GM12801 (cell line): Measurements from ENCODE around the gene ADCYAP1.
A peak's percentile ranks its signal among the peaks of the same experiment; 100 is the strongest.

Experiments
- TF ChIP-seq, protein P1 (sequence below): IDR thresholded peaks from one replicate; pipeline ENCODE4 v1.5.1; 2011; ENCODE audit warnings: control low read depth; ENCODE audit not compliant: insufficient read length; ENCODE audit errors: extremely low read depth

The ADCYAP1 gene

DNA sequence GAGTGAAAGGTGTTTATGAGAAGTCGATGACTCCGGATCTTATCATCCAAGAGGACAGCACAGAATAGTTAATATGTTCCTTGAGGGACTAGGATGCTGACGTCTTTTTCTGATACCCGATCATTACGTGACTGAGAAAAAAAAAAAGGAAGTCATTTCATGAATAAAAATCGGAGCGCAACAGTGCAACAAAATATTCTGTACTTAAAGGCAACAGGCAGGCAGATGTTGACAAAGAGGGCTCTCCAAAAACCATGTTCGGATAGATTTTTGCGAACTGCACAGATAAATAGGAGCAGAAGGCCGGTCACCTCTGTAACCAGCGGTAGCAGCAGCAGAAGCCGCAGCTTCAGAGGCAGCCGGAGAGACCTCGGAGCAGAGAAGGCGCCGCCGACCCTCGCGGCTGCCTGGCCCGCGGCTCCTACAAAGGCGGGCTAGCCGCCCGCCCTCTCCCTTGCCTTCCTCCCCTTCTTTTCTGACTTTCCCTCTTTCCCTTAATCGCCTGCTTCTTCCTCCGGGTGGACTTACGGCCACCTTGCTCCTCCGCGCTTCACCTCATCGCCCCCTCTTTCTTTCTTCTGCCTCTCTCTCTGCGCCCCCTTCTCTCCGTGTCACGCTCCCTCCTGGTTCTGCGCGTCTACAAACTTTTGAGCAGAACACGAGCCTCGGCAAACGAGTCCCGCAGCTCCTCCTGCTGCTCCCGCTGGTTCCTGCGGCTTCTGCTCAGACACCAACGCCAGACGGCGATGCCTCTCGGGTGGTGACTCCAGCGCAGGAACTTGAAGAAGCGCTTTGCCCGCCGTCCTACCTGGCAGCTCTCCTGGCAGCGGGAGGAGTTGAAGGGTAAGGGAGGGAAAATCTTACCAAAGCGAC is at the start of gene ADCYAP1:
ADCYAP1 (plus strand) TSS at position 654 of the 873 bp plus-strand sequence. CDS start 516 bp downstream, outside the sequence.
- TF ChIP-seq, protein P1, sequence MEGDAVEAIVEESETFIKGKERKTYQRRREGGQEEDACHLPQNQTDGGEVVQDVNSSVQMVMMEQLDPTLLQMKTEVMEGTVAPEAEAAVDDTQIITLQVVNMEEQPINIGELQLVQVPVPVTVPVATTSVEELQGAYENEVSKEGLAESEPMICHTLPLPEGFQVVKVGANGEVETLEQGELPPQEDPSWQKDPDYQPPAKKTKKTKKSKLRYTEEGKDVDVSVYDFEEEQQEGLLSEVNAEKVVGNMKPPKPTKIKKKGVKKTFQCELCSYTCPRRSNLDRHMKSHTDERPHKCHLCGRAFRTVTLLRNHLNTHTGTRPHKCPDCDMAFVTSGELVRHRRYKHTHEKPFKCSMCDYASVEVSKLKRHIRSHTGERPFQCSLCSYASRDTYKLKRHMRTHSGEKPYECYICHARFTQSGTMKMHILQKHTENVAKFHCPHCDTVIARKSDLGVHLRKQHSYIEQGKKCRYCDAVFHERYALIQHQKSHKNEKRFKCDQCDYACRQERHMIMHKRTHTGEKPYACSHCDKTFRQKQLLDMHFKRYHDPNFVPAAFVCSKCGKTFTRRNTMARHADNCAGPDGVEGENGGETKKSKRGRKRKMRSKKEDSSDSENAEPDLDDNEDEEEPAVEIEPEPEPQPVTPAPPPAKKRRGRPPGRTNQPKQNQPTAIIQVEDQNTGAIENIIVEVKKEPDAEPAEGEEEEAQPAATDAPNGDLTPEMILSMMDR, result no peak

DNA sequence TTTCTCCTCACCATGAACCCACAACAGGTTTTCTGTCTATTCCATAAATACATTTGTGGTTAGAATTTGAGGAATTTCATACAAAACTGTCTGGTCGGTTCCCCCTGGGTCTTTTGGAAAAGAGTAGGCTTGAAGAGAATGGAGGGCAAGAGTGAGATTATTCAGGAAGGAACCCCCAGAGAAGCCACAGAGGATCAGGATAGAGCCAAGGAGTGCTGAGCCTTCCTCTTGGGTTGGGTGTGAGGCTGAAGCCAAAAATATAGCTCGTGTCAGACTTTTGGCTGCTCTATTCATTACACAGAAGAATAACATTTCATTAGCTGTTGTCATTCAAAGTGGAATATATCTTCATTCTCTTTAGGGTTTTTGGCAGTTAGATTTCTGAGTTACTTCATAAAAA is 46.7 kb upstream of the ADCYAP1 start:
- TF ChIP-seq, protein P1, result no peak

DNA sequence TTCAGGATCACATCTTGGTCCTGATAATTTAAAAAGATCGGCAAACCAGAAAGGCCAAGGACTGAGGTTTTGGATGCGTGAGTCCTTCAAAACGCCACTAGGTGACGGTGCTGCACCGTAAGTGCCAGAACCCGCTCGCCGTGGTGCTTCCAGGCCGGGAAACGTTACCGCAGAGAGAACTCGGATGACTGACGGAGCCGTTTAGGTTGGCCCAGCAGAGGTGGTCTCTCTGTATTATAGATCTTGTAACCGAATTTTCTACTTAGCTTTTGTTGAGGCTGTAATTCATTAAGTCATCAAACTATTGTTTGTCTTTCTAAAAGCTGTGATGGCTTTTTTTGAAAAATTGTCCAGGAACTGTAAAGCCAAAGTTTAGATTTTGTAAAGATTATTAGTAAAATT is 39.8 kb upstream of the ADCYAP1 start:
- TF ChIP-seq, protein P1, result peak; percentile 97

DNA sequence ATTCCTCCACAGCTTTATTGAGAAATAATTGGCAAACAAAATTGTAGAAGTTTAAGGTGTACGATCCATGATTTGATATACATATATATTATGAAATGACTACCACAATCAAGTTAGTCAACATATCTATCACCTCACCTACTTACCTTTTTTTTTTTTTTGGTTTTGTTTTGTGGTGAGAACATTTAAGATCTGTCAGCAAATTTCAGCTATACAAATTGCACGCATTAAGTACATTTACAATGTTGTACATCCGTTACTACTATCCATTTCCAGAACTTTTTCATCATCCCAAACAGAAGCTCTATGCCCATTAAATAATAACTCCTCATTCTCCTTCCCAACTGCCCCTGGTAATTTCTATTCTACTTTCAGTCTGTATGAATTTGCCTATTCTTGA is 37.4 kb upstream of the ADCYAP1 start:
- TF ChIP-seq, protein P1, result no peak

DNA sequence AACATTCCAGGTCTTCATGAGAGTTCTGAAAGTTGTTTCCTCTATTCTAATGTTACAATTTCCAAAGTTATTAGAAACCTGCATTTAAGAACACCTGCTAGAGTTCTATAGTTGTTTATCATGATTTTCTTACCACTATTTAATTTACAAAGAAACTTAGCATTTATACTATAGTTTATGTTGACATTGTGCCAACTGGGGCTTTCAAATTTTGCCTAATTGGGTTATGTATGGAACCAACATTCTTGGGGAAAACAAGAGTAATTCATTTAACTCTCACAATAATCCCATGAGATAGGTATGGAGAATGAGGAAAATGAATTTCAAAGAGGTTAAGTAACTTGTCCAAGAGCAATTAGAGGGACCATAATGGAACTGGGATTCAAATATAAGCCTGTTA is 28.8 kb upstream of the ADCYAP1 start:
- TF ChIP-seq, protein P1, result no peak

DNA sequence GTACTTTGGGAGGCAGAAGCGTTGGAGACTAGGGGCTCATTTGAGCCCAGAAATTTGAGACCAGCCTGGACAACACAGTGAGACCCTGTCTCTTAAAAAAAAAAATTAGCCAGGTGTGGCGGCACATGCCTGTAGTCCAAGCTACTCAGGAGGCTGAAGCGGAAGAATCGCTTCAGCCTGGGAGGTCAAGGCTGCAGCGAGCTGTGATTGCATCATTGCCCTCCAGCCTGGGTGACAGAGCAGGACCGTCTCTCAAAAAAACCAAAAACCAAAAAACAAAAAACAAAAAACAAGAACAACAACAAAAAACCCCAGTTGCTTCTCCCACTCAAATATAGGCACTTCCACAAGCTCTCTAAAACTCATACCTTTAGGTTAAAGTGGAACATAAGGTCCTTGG is 27.4 kb upstream of the ADCYAP1 start:
- TF ChIP-seq, protein P1, result no peak

DNA sequence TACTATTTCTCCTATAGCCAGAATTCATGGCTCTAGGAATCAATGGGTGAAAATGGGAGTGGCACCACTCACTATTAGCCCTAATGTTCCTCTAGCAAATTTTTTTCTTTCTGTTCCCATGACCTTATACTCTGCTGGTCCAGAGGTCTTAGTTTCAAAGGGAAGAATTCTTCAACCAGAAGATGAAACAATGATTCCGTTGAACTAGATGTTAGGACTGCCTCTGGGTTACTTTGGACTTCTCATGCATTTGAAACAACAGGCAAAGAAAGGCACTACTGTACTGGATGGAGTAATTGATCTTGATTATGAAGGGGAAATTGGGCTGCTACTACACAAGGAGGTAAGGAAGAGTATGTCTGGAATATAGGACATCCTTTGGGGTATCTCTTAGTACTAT is 18.6 kb upstream of the ADCYAP1 start:
- TF ChIP-seq, protein P1, result no peak
